B cell (primary cell): Measurements from ENCODE around the gene COQ8A. TPM values are rescaled to one million over a fixed set of nuclear protein-coding genes. Genes with fewer than 3 reads are reported as not detected.

Experiments
- ATAC-seq: fragments of 200-7000 bp; cut with Tn5 transposase; one replicate; pipeline ENCODE4 v1.10.0; 2021; ENCODE audit warnings: low read depth, mild to moderate bottlenecking, moderate number of reproducible peaks, moderate library complexity
- CTCF ChIA-PET: fragments of 350-600 bp; sonication (Branson Sonifier 250); formaldehyde crosslinking; loops from one replicate; lab custom pipeline; 2021; ENCODE audit warnings: antibody characterized with exemption, inconsistent platforms; lab: Charles Lee
- POLR2A ChIA-PET: fragments of 350-600 bp; sonication (Branson Sonifier 250); formaldehyde crosslinking; loops from one replicate; lab custom pipeline; 2021; ENCODE audit warnings: antibody characterized with exemption; lab: Charles Lee
- DNase-seq: peaks from one replicate; pipeline ENCODE4 v3.0.0; 2013
- H2AFZ ChIP-seq: 2 replicates; pipeline ENCODE4 v1.6.1; 2012; ENCODE audit warnings: mild to moderate bottlenecking, low read depth, low read length; ENCODE audit not compliant: insufficient read depth, poor library complexity, severe bottlenecking
- H3K27ac ChIP-seq, 2 donors: 1 replicate in 1 of 2; 2 replicates in 1 of 2; pipeline ENCODE4 v1.5.1; 2012 to 2013; ENCODE audit warnings: low read length in 2 of 2, mild to moderate bottlenecking in 2 of 2, moderate library complexity in 1 of 2
- H3K27me3 ChIP-seq, 4 experiments: fragments of 200-600 bp in 1 of 4; sonication (generic) in 1 of 4; replicated peaks in 1 of 4; 1 replicate in 2 of 4; 2 replicates in 2 of 4; pipeline versions ENCODE4 v1.6.1 to v1.7.0; 2013 to 2016; ENCODE audit warnings: low read length in 3 of 4, mild to moderate bottlenecking in 2 of 4, mixed read lengths in 1 of 4, moderate library complexity in 1 of 4; ENCODE audit not compliant: insufficient read depth in 4 of 4, control insufficient read depth in 3 of 4; ENCODE audit errors: control extremely low read depth in 1 of 4
- H3K36me3 ChIP-seq, 2 experiments: replicated peaks in 1 of 2; 1 replicate in 1 of 2; 2 replicates in 1 of 2; pipeline versions ENCODE4 v1.6.1 to v1.7.1; 2013; ENCODE audit warnings: low read length in 1 of 2; ENCODE audit not compliant: insufficient read depth in 2 of 2, control insufficient read depth in 1 of 2; ENCODE audit errors: control extremely low read depth in 1 of 2, extremely low read depth in 1 of 2
- H3K4me1 ChIP-seq, 2 donors: fragments of 200-600 bp in 1 of 2; sonication (generic) in 1 of 2; 1 replicate in 1 of 2; 2 replicates in 1 of 2; pipeline versions ENCODE4 v1.5.1 to v1.6.1; 2013 to 2017; ENCODE audit warnings: low read length in 2 of 2; ENCODE audit not compliant: control insufficient read depth in 2 of 2, insufficient read depth in 2 of 2
- H3K4me2 ChIP-seq: replicated peaks from 2 replicates; pipeline ENCODE3; 2012; ENCODE audit warnings: mild to moderate bottlenecking, low read depth, low read length; ENCODE audit not compliant: poor library complexity, severe bottlenecking
- H3K4me3 ChIP-seq, 5 experiments: fragments of 200-600 bp in 1 of 5; sonication (generic) in 1 of 5; 1 replicate in 3 of 5; 2 replicates in 2 of 5; pipeline versions ENCODE4 v1.5.1 to v1.7.0; 2011 to 2016; ENCODE audit warnings: low read length in 4 of 5, mild to moderate bottlenecking in 4 of 5, low read depth in 2 of 5, control low read depth in 1 of 5, moderate library complexity in 1 of 5; ENCODE audit not compliant: insufficient read depth in 1 of 5; ENCODE audit errors: control extremely low read depth in 1 of 5, extremely low read depth in 1 of 5
- H3K79me2 ChIP-seq: fragments of 200-600 bp; sonication (generic); one replicate; pipeline ENCODE4 v1.6.0; 2016; ENCODE audit warnings: low read length; ENCODE audit not compliant: control insufficient read depth, insufficient read depth
- H3K9ac ChIP-seq: fragments of 200-600 bp; sonication (generic); 2 replicates; pipeline ENCODE4 v1.6.1; 2017; ENCODE audit warnings: mild to moderate bottlenecking, low read length, moderate library complexity
- H3K9me3 ChIP-seq, 3 donors: one replicate each; pipeline versions ENCODE4 v1.6.1 to v1.7.1; 2013; ENCODE audit warnings: low read length in 2 of 3; ENCODE audit not compliant: control insufficient read depth in 2 of 3, insufficient read depth in 1 of 3; ENCODE audit errors: control extremely low read depth in 1 of 3
- H4K20me1 ChIP-seq: 2 replicates; pipeline ENCODE4 v1.6.0; 2012; ENCODE audit warnings: mild to moderate bottlenecking, low read length; ENCODE audit not compliant: insufficient read depth, control insufficient read depth, poor library complexity, severe bottlenecking
- H3K27ac Mint-ChIP-seq: one replicate; pipeline ENCODE4 v1.8.0; 2021; ENCODE audit warnings: mixed read lengths
- H3K27me3 Mint-ChIP-seq: one replicate; pipeline ENCODE4 v1.8.0; 2021; ENCODE audit warnings: mixed read lengths
- H3K4me1 Mint-ChIP-seq: one replicate; pipeline ENCODE4 v1.8.0; 2021; ENCODE audit warnings: mixed read lengths
- H3K4me3 Mint-ChIP-seq: one replicate; pipeline ENCODE4 v1.8.0; 2021; ENCODE audit warnings: mixed read lengths
- H3K9me3 Mint-ChIP-seq: one replicate; pipeline ENCODE4 v1.8.0; 2022; ENCODE audit warnings: mixed read lengths; ENCODE audit not compliant: insufficient read depth
- EZH2 ChIP-seq: IDR thresholded peaks from 2 replicates; pipeline ENCODE4 v1.6.1; 2012; ENCODE audit warnings: borderline replicate concordance, low read depth, mild to moderate bottlenecking, moderate library complexity, low read length; ENCODE audit not compliant: insufficient read depth, poor library complexity, severe bottlenecking
- WGBS: methylation state at CpG from one replicate; pipeline ENCODE4 v1.1.5; 2013; ENCODE audit warnings: missing lambda C conversion rate; ENCODE audit not compliant: insufficient coverage; 5-methylcytosine and 5-hydroxymethylcytosine counted together
- intact Hi-C: fragments of 100-400 bp; cut with micrococcal nuclease; formaldehyde crosslinking; loops from one replicate; pipeline ENCODE4 v1.10.0; 2022
- polyA plus RNA-seq: library from polyadenylated mRNA; depleted of rRNA; stranded (reverse); fragments of >200 nt; gene quantifications from 2 replicates; pipeline ENCODE4 v1.2.3, GENCODE V29; 2012
- total RNA-seq, 2 donors: library from RNA; stranded (reverse); fragments of 120-200 nt in 1 of 2; gene quantifications; 1 replicate in 1 of 2; 2 replicates in 1 of 2; pipeline versions ENCODE4 v1.2.3 to v1.2.4, GENCODE V29; 2013 to 2022
- TF ChIP-seq, protein P1 (sequence below): fragments of 200-600 bp; IDR thresholded peaks from one replicate; pipeline ENCODE4 v1.8.0; 2022; ENCODE audit warnings: antibody characterized with exemption, mild to moderate bottlenecking

The COQ8A gene
- total and polyA plus RNA-seq, 2 donors (not counting 1 experiment from before 2014, with no cell fraction given) = 44.3 to 58.2 TPM

DNA sequence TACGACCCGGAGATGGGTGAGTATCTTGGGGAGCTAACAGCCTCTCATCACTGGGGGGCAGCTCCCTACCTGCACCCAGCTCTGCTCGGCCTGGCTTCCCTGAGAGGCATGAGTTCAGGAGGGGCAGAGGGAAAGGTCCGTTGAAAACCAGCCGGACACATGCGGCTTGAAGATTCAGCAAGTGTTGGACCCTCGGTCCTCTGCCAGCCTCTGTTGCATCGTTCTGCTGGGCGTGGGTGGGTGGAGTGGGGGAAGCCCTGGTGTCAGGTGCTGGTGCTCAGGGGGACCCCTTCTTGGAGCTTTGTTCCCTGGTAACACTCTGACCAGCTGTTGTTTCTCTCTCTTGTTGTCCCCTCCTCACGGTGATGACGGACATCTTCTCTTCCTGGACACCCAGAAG lies 48.7 kb upstream of the COQ8A start:
- TF ChIP-seq EZH2 = no peak
- TF ChIP-seq, protein P1, sequence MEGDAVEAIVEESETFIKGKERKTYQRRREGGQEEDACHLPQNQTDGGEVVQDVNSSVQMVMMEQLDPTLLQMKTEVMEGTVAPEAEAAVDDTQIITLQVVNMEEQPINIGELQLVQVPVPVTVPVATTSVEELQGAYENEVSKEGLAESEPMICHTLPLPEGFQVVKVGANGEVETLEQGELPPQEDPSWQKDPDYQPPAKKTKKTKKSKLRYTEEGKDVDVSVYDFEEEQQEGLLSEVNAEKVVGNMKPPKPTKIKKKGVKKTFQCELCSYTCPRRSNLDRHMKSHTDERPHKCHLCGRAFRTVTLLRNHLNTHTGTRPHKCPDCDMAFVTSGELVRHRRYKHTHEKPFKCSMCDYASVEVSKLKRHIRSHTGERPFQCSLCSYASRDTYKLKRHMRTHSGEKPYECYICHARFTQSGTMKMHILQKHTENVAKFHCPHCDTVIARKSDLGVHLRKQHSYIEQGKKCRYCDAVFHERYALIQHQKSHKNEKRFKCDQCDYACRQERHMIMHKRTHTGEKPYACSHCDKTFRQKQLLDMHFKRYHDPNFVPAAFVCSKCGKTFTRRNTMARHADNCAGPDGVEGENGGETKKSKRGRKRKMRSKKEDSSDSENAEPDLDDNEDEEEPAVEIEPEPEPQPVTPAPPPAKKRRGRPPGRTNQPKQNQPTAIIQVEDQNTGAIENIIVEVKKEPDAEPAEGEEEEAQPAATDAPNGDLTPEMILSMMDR = no peak
- no peak overlapping the region for H3K4me3 Mint-ChIP-seq
- H3K27ac Mint-ChIP-seq = no peak overlapping the region
- POLR2A ChIA-PET = no interaction called here
- H3K4me3 ChIP-seq = no peak overlapping the region
- H3K9me3 Mint-ChIP-seq = no peaks in the 10 kb centered on the region
- intact Hi-C loops = no loop called here
- DNase-seq = no peak
- H3K27me3 Mint-ChIP-seq = no peaks in the 10 kb centered on the region
- no peaks in the 10 kb centered on the region for H3K79me2 ChIP-seq
- H3K4me1 Mint-ChIP-seq = peaks cover 2% of the 10 kb centered on the region
- no peaks in the 10 kb centered on the region for H3K27me3 ChIP-seq
- no peak overlapping the region for H3K9ac ChIP-seq
- peaks cover 0 to 5% of the 10 kb centered on the region in 2 experiments for H3K36me3 ChIP-seq
- no peaks in the 10 kb centered on the region for H4K20me1 ChIP-seq
- peaks cover 3 to 7% of the 10 kb centered on the region in 2 donors for H3K4me1 ChIP-seq
- no peak for ATAC-seq
- no peak overlapping the region for H3K27ac ChIP-seq
- H3K9me3 ChIP-seq = no peaks in the 10 kb centered on the region
- 93% methylated on average over 8 of the region's 11 CpGs for WGBS
- H3K4me2 ChIP-seq = no peak overlapping the region
- CTCF ChIA-PET = no interaction called here
- H2AFZ ChIP-seq = no peak overlapping the region

DNA sequence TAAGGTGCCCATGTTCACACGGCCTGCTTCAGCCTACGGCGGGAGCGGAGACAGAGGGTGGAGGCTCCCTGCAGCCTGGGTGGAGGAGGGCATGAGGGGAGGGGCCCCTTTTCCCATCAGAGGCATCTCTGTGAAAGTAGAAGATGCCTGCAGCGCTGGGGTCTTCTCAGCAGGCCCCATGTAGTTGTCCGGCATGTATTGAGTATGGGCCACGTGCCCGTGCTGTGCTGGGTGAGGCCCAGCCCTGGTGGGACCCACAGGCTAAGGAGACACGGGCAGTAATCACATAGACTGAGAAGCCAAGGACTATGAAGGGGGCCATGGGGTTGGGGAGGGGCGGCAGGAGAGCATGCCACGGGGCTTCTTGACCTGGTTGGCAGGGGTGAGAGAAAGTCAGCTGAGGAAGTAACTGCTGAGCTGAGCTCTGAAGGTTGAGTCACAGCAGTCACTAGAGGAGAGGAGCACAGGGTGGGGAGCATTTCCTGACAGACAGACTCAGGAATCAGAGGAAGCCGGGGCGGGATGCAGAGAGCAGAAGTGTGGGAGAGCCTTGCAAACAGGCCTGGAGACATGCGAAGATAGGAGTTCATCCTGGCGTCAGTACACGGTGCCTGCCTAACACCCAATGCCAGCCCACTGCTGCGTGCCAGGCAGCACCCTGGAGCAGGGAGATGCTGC lies 48.1 kb upstream of the COQ8A start:
- intact Hi-C loops = no loop called here
- Histone ChIP-seq H3K9me3 (no peaks in the 10 kb centered on the region), H3K4me3 (no peak overlapping the region), H3K27me3 (no peaks in the 10 kb centered on the region), H3K27ac (no peak overlapping the region), H4K20me1 (no peaks in the 10 kb centered on the region), H3K4me1 (peaks cover 0 to under 1% of the 10 kb centered on the region in 2 donors), H3K4me2 (no peak overlapping the region), H3K79me2 (no peaks in the 10 kb centered on the region), H2AFZ (no peak overlapping the region), H3K9ac (no peak overlapping the region), H3K36me3 (peaks cover 0 to 5% of the 10 kb centered on the region in 2 experiments)
- H3K27ac Mint-ChIP-seq = no peak overlapping the region
- ATAC-seq = no peak
- no peaks in the 10 kb centered on the region for H3K9me3 Mint-ChIP-seq
- TF ChIP-seq EZH2 = no peak
- TF ChIP-seq, protein P1 = no peak
- no peak overlapping the region for H3K4me3 Mint-ChIP-seq
- no peaks in the 10 kb centered on the region for H3K4me1 Mint-ChIP-seq
- CTCF ChIA-PET = no interaction called here
- DNase-seq = no peak
- WGBS = 91% methylated on average over 17 of the region's 17 CpGs
- POLR2A ChIA-PET = no interaction called here
- H3K27me3 Mint-ChIP-seq = no peaks in the 10 kb centered on the region
